Stomach (tissue), 9 donors: ENCODE measurements around the gene PSEN1. TPM values are rescaled to one million over a fixed set of nuclear protein-coding genes. Genes with fewer than 3 reads are reported as not detected.

Source experiments
- DNase-seq, 2 donors: peaks; one replicate each; pipeline versions ENCODE4 v3.0.0 to v3.0.0-alpha.2; 2013 to 2019
- H3K27ac ChIP-seq, 5 donors: fragments of 200-600 bp in 4 of 5; sonication (generic) in 4 of 5; one replicate each; pipeline ENCODE4 v1.5.1; 2013 to 2019; ENCODE audit warnings: mild to moderate bottlenecking in 1 of 5, moderate library complexity in 1 of 5
- H3K27me3 ChIP-seq, 3 donors: fragments of 200-600 bp; sonication (generic); one replicate each; pipeline ENCODE4 v1.5.1; 2017 to 2019; ENCODE audit warnings: mixed run types in 1 of 3
- H3K36me3 ChIP-seq, 4 donors: fragments of 200-600 bp; sonication (generic); 1 replicate in 3 of 4; 2 replicates in 1 of 4; pipeline ENCODE4 v1.5.1; 2016 to 2019
- H3K4me1 ChIP-seq, 4 donors: fragments of 200-600 bp; sonication (generic); one replicate each; pipeline ENCODE4 v1.5.1; 2016 to 2019
- H3K4me3 ChIP-seq, 4 donors: fragments of 200-600 bp; sonication (generic) in 3 of 4; one replicate each; pipeline ENCODE4 v1.5.1; 2016 to 2019; ENCODE audit warnings: mild to moderate bottlenecking in 1 of 4
- H3K9me3 ChIP-seq, 4 donors: fragments of 200-600 bp; sonication (generic); one replicate each; pipeline ENCODE4 v1.5.1; 2016 to 2019
- CTCF ChIP-seq, 7 experiments: fragments of 450-650 bp in 4 of 7; fragments of 200-600 bp in 3 of 7; sonication (generic) in 3 of 7; IDR thresholded peaks; one replicate each; pipeline ENCODE4 v1.5.1; 2016 to 2019; ENCODE audit warnings: antibody characterized with exemption in 7 of 7, control low read depth in 2 of 7, mild to moderate bottlenecking in 1 of 7
- EP300 ChIP-seq: sonication (generic); formaldehyde crosslinking; IDR thresholded peaks from one replicate; pipeline ENCODE4 v1.6.1; 2017; ENCODE audit warnings: antibody characterized with exemption
- POLR2A ChIP-seq, 4 donors: fragments of 450-650 bp; IDR thresholded peaks; one replicate each; pipeline ENCODE4 v1.6.1; 2016; ENCODE audit warnings: antibody characterized with exemption in 4 of 4, control low read depth in 2 of 4, mild to moderate bottlenecking in 1 of 4, moderate library complexity in 1 of 4
- POLR2AphosphoS5 ChIP-seq, 3 donors: sonication (generic); formaldehyde crosslinking; IDR thresholded peaks; one replicate each; pipeline ENCODE4 v1.6.1; 2016; ENCODE audit warnings: antibody characterized with exemption in 3 of 3
- whole genome bisulfite sequencing, 5 donors: extraction: QIAGEN DNeasy Blood & Tissue Kit in 3 of 5; methylation state at CpG; one replicate each; pipeline versions ENCODE4 v1.1.5 to v1.1.7; 2013 to 2018; 5-methylcytosine and 5-hydroxymethylcytosine counted together
- intact Hi-C: fragments of 100-400 bp; cut with DNase I; formaldehyde crosslinking; loops from one replicate; pipeline ENCODE4 v1.15.1; 2023; ENCODE audit warnings: low total_unique reads
- polyA plus RNA-seq, 3 donors: library from polyadenylated mRNA; stranded (reverse); fragments of 200-250 nt; gene quantifications; one replicate each; pipeline ENCODE4 v1.2.3, GENCODE V29; 2013
- small RNA-seq, 4 donors: library from RNA; depleted of rRNA; stranded (forward); fragments of <200 nt; gene quantifications; one replicate each; pipeline ENCODE3, GENCODE V24; 2016
- total RNA-seq, 5 donors: library from RNA; depleted of rRNA; stranded (reverse); fragments of >200 nt; gene quantifications; one replicate each; pipeline versions ENCODE4 v1.1.0 to v1.2.3, GENCODE V29; 2014 to 2016
- donor health status: healthy with polysubstance abuse.
- donor health status: Bipolar disorder and iron deficiency.
- donor health status: healthy.

PSEN1 gene
- total and polyA plus RNA-seq, 8 donors = 5.8 to 89.8 (median 18.7) TPM

GRCh38 chr14:73269729-73270531 lies 133.6 kb downstream of the PSEN1 start:
- Histone ChIP-seq H3K9me3 (no peaks in the 10 kb centered on the region), H3K4me3 (peak overlapping the region; percentile 34 to 48 (median 38)), H3K27me3 (no peaks in the 10 kb centered on the region), H3K27ac (peak overlapping the region; percentile 9 to 66 (median 41)), H3K4me1 (peaks cover 10 to 25% (median 14%) of the 10 kb centered on the region in 4 donors), H3K36me3 (peaks cover 11 to 69% (median 43%) of the 10 kb centered on the region in 4 donors)
- WGBS, 5 donors = 5 to 27% (median 10%) methylated on average over 15 to 48 of the region's 48 CpGs
- TF ChIP-seq CTCF (IDR thresholded peaks at IDR 0.05) (no peak), EP300 (no peak), POLR2AphosphoS5 (IDR thresholded peaks at IDR 0.05) (no peak), POLR2A (IDR thresholded peaks at IDR 0.05) (no peak)
- peak; percentile 64 to 66 for DNase-seq
- intact Hi-C loops = no loop called here

- no peaks in the 10 kb centered on the region for H3K9me3 ChIP-seq
- TF ChIP-seq EP300 (no peak), POLR2AphosphoS5 (IDR thresholded peaks at IDR 0.05) (no peak), CTCF (IDR thresholded peaks at IDR 0.05) (no peak), POLR2A (IDR thresholded peaks at IDR 0.05) (no peak)
- WGBS, 5 donors = 63 to 89% (median 79%) methylated on average over 6 of the region's 6 CpGs
- intact Hi-C loops = no loop called here
- no peak for DNase-seq
- peaks cover 10 to 25% (median 14%) of the 10 kb centered on the region in 4 donors for H3K4me1 ChIP-seq
- H3K36me3 ChIP-seq = peaks cover 24 to 69% (median 57%) of the 10 kb centered on the region in 4 donors
- no peak overlapping the region for H3K27ac ChIP-seq
- H3K27me3 ChIP-seq = no peaks in the 10 kb centered on the region
- H3K4me3 ChIP-seq = no peak overlapping the region
These were observed 136.1 kb downstream of the PSEN1 start for GRCh38 chr14:73272393-73272792.

Small RNA genes lying within 50 kb of the gene (small RNA-seq; reads per million reads assigned to genes)
- gene AC004858.1 (0 reads per million in 4 donors), gene RNU6-419P (0 reads per million in 4 donors)

Other genes with a start within 250 kb of the PSEN1 start
- 100 to 1,000 TPM in 1 of 5 donors, 10 to 100 TPM in 1, 1 to 10 TPM in 3; 1.0 to 113 (median 5.3) TPM for gene DPF3, start 242.4 kb upstream of the PSEN1 start, total RNA-seq
- 1 to 10 TPM in 1 of 3 donors, under 1 TPM in 2; 0.20 to 3.2 (median 0.81) TPM for gene DPF3, start 242.4 kb upstream of the PSEN1 start, polyA plus RNA-seq
- gene DCAF4, start 210.0 kb upstream of the PSEN1 start, total RNA-seq = 100 to 1,000 TPM in 1 of 5 donors, 10 to 100 TPM in 2, 1 to 10 TPM in 1, under 1 TPM in 1; 0.58 to 139 (median 11.4) TPM
- 1 to 10 TPM; 4.8 to 7.9 (median 7.4) TPM for gene DCAF4, start 210.0 kb upstream of the PSEN1 start, polyA plus RNA-seq
- gene ZFYVE1, start 109.4 kb upstream of the PSEN1 start, total RNA-seq = 10 to 100 TPM in 3 of 5 donors, 1 to 10 TPM in 2; 2.7 to 50.8 (median 14.5) TPM
- 1 to 10 TPM; 3.4 to 6.1 (median 5.5) TPM for gene ZFYVE1, start 109.4 kb upstream of the PSEN1 start, polyA plus RNA-seq
- 100 to 1,000 TPM; 100 to 149 (median 119) TPM for gene RBM25, start 78.0 kb upstream of the PSEN1 start, total RNA-seq
- gene RBM25, start 78.0 kb upstream of the PSEN1 start, polyA plus RNA-seq = 10 to 100 TPM; 15.5 to 47.2 (median 28.8) TPM
- gene PAPLN, start 101.0 kb downstream of the PSEN1 start, total RNA-seq = 10 to 100 TPM in 3 of 5 donors, 1 to 10 TPM in 2; 7.7 to 53.1 (median 18.0) TPM
- 1 to 10 TPM; 1.1 to 5.4 (median 2.6) TPM for gene PAPLN, start 101.0 kb downstream of the PSEN1 start, polyA plus RNA-seq